Endothelial cell of umbilical vein (primary cell): Measurements from ENCODE around the gene AKAP12. TPM values are rescaled to one million over a fixed set of nuclear protein-coding genes. Genes with fewer than 3 reads are reported as not detected.

Source experiments
- BruUV-seq: library from RNA; stranded (reverse); fragments of 400-500 nt; replicated peaks from 2 replicates; lab custom pipeline; 2021; lab: Mats Ljungman, UMichigan
- CTCF ChIA-PET: fragments of 300-600, 350-600 bp; sonication (Branson Sonifier 250); formaldehyde crosslinking; loops from one replicate; lab custom pipeline; 2021; ENCODE audit warnings: antibody characterized with exemption, inconsistent platforms; lab: Charles Lee
- POLR2A ChIA-PET: fragments of 300-600, 350-600 bp; sonication (Branson Sonifier 250); formaldehyde crosslinking; loops from one replicate; lab custom pipeline; 2021; ENCODE audit warnings: antibody characterized with exemption, inconsistent platforms; lab: Charles Lee
- DNase-seq: peaks from one replicate; pipeline ENCODE4 v3.0.0-alpha.2; 2011; ENCODE audit warnings: low read depth, low spot score
- FAIRE-seq: peaks from 2 replicates; lab custom pipeline; 2011; peaks lifted over from hg19 to GRCh38; lab: Jason Lieb, UNC
- H2AFZ ChIP-seq: 2 replicates; pipeline ENCODE4 v1.6.0; 2012; ENCODE audit warnings: low read depth, low read length, control low read depth, inconsistent platforms
- H3K27ac ChIP-seq: 2 replicates; pipeline ENCODE4 v1.5.1; 2011; ENCODE audit warnings: low read depth, mild to moderate bottlenecking, control low read depth, low read length, moderate library complexity; ENCODE audit not compliant: insufficient read depth
- H3K27me3 ChIP-seq, 2 experiments: 2 replicates each; pipeline versions ENCODE4 v1.6.0 to v1.6.1; 2011; ENCODE audit warnings: low read length in 2 of 2, mixed read lengths in 1 of 2; ENCODE audit not compliant: control insufficient read depth in 2 of 2, insufficient read depth in 2 of 2
- H3K36me3 ChIP-seq, 2 experiments: 2 replicates in 1 of 2; 3 replicates in 1 of 2; pipeline ENCODE4 v1.5.1; 2011; ENCODE audit warnings: low read length in 2 of 2, mild to moderate bottlenecking in 1 of 2, moderate library complexity in 1 of 2; ENCODE audit not compliant: control insufficient read depth in 2 of 2, insufficient read depth in 2 of 2; ENCODE audit errors: extremely low read depth in 1 of 2
- H3K4me1 ChIP-seq: 3 replicates; pipeline ENCODE4 v1.5.1; 2011; ENCODE audit warnings: mild to moderate bottlenecking, low read length; ENCODE audit not compliant: control insufficient read depth, insufficient read depth; ENCODE audit errors: extremely low read depth
- H3K4me2 ChIP-seq: 2 replicates; pipeline ENCODE4 v1.6.1; 2011; ENCODE audit warnings: low read length, control low read depth, mixed read lengths; ENCODE audit not compliant: insufficient read depth
- H3K4me3 ChIP-seq, 3 experiments: fragments of 200-600 bp in 1 of 3; sonication (generic), shearing (Covaris generic) in 1 of 3; replicated peaks in 1 of 3; 2 replicates each; pipeline ENCODE4 v1.5.1; 2011 to 2016; ENCODE audit warnings: control low read depth in 3 of 3, low read length in 3 of 3, mild to moderate bottlenecking in 2 of 3, inconsistent platforms in 1 of 3, low read depth in 1 of 3, moderate library complexity in 1 of 3; ENCODE audit not compliant: insufficient read depth in 1 of 3
- H3K79me2 ChIP-seq: 2 replicates; pipeline ENCODE4 v1.6.0; 2012; ENCODE audit warnings: low read length, inconsistent platforms; ENCODE audit not compliant: control insufficient read depth, insufficient read depth
- H3K9ac ChIP-seq: replicated peaks from 2 replicates; pipeline ENCODE3; 2011; ENCODE audit warnings: low read length, control low read depth; ENCODE audit not compliant: insufficient read depth; ENCODE audit errors: extremely low read depth
- H3K9me1 ChIP-seq: replicated peaks from 3 replicates; pipeline ENCODE4 v1.6.0; 2011; ENCODE audit warnings: mild to moderate bottlenecking, low read length; ENCODE audit not compliant: control insufficient read depth, insufficient read depth; ENCODE audit errors: extremely low read depth
- H3K9me3 ChIP-seq: replicated peaks from 2 replicates; pipeline ENCODE4 v1.5.1; 2012; ENCODE audit warnings: low read length, inconsistent platforms; ENCODE audit not compliant: control insufficient read depth, insufficient read depth
- H4K20me1 ChIP-seq: replicated peaks from 2 replicates; pipeline ENCODE3; 2011; ENCODE audit warnings: mild to moderate bottlenecking, low read length; ENCODE audit not compliant: control insufficient read depth, insufficient read depth; ENCODE audit errors: extremely low read depth
- EZH2 ChIP-seq: IDR thresholded peaks from 2 replicates; pipeline ENCODE4 v1.6.1; 2012; ENCODE audit warnings: borderline replicate concordance, low read depth, mild to moderate bottlenecking, moderate library complexity, low read length, inconsistent platforms; ENCODE audit not compliant: severe bottlenecking
- FOS ChIP-seq: IDR thresholded peaks from 2 replicates; pipeline ENCODE4 v1.6.1; 2011; ENCODE audit warnings: mild to moderate bottlenecking, low read length, moderate library complexity, borderline replicate concordance; ENCODE audit not compliant: insufficient read depth
- GATA2 ChIP-seq: IDR thresholded peaks from 2 replicates; pipeline ENCODE4 v1.7.0; 2011; ENCODE audit warnings: low read depth, mild to moderate bottlenecking, moderate library complexity, mixed read lengths, low read length; ENCODE audit not compliant: insufficient read length, insufficient read depth
- JUN ChIP-seq: IDR thresholded peaks from 2 replicates; pipeline ENCODE4 v1.6.1; 2011; ENCODE audit warnings: borderline replicate concordance, low read depth; ENCODE audit not compliant: insufficient read length, insufficient read depth
- MAX ChIP-seq: IDR thresholded peaks from 2 replicates; pipeline ENCODE4 v1.6.1; 2011; ENCODE audit not compliant: insufficient read depth, insufficient read length
- MYC ChIP-seq: IDR thresholded peaks from one replicate; pipeline ENCODE4 v1.6.1; 2011; ENCODE audit warnings: mild to moderate bottlenecking, low read depth, low read length
- POLR2A ChIP-seq: IDR thresholded peaks from 2 replicates; pipeline ENCODE4 v1.6.1; 2012; ENCODE audit warnings: low read depth, mild to moderate bottlenecking, control low read depth, low read length
- POLR2AphosphoS5 ChIP-seq: IDR thresholded peaks from 2 replicates; pipeline ENCODE4 v1.6.1; 2012; ENCODE audit warnings: low read depth, mild to moderate bottlenecking, control low read depth, low read length, moderate library complexity; ENCODE audit not compliant: insufficient read depth
- dilution Hi-C: fragments of 300-500 bp; cut with MboI; formaldehyde crosslinking; loops from one replicate; pipeline ENCODE4 v1.15.0; 2019; ENCODE audit warnings: low sequenced_read_pairs; ENCODE audit not compliant: extremely low pct_ligation_motif_present
- intact Hi-C: fragments of 100-400 bp; cut with micrococcal nuclease; formaldehyde crosslinking; loops from one replicate; pipeline ENCODE4 v1.10.0; 2022
- polyA plus RNA-seq, 4 experiments: library from polyadenylated mRNA; depleted of rRNA in 3 of 4; stranded (reverse) in 3 of 4; unstranded in 1 of 4; fragments of >200 nt; gene quantifications; 2 replicates each; pipeline versions ENCODE4 v1.2.1 to v1.2.3, GENCODE V29; 2011 to 2012; ENCODE audit warnings: missing spikeins in 1 of 4
- total RNA-seq: library from RNA; stranded (reverse); gene quantifications from 2 replicates; pipeline ENCODE4 v1.2.3, GENCODE V29; 2021
- TF ChIP-seq, protein P1 (sequence below), 2 donors: IDR thresholded peaks; 1 replicate in 1 of 2; 2 replicates in 1 of 2; pipeline ENCODE4 v1.5.1; 2011; ENCODE audit warnings: low read length in 2 of 2, mild to moderate bottlenecking in 2 of 2, moderate library complexity in 2 of 2, control low read depth in 1 of 2, inconsistent platforms in 1 of 2, low read depth in 1 of 2; ENCODE audit not compliant: insufficient read depth in 1 of 2; ENCODE audit errors: extremely low read depth in 1 of 2

Gene AKAP12
- total and polyA plus RNA-seq, 2 donors (not counting 3 experiments of a cell fraction or from before 2014, with no cell fraction given): 46.9 to 340 TPM

GRCh38 chr6:151317995-151318365 lies 78.2 kb downstream of the AKAP12 start:
- Histone ChIP-seq H3K27ac (no peak overlapping the region), H3K9me3 (no peaks in the 10 kb centered on the region), H3K79me2 (peaks cover 20% of the 10 kb centered on the region), H4K20me1 (no peaks in the 10 kb centered on the region), H3K9ac (no peak overlapping the region), H3K4me1 (no peaks in the 10 kb centered on the region), H3K4me2 (no peak overlapping the region), H2AFZ (no peak overlapping the region), H3K36me3 (peaks cover 0 to 2% of the 10 kb centered on the region in 2 experiments), H3K9me1 (no peaks in the 10 kb centered on the region), H3K27me3 (no peaks in the 10 kb centered on the region), H3K4me3 (no peak overlapping the region)
- ChIA-PET CTCF (interaction anchor here (0.7 to 3.5 kb wide), 5 partner anchors 17 to 426 kb away, joined by 3 to 13 read pairs (median 7); no protein-coding TSS in a partner anchor), POLR2A (no interaction called here)
- no peak for DNase-seq
- no peak for TF ChIP-seq POLR2A
- TF ChIP-seq FOS: no peak
- no peak for TF ChIP-seq EZH2
- TF ChIP-seq JUN: no peak
- TF ChIP-seq MAX: no peak
- TF ChIP-seq, protein P1, sequence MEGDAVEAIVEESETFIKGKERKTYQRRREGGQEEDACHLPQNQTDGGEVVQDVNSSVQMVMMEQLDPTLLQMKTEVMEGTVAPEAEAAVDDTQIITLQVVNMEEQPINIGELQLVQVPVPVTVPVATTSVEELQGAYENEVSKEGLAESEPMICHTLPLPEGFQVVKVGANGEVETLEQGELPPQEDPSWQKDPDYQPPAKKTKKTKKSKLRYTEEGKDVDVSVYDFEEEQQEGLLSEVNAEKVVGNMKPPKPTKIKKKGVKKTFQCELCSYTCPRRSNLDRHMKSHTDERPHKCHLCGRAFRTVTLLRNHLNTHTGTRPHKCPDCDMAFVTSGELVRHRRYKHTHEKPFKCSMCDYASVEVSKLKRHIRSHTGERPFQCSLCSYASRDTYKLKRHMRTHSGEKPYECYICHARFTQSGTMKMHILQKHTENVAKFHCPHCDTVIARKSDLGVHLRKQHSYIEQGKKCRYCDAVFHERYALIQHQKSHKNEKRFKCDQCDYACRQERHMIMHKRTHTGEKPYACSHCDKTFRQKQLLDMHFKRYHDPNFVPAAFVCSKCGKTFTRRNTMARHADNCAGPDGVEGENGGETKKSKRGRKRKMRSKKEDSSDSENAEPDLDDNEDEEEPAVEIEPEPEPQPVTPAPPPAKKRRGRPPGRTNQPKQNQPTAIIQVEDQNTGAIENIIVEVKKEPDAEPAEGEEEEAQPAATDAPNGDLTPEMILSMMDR (IDR thresholded peaks at IDR 0.05; ENCODE audit: extremely low read depth in 1 of 2, insufficient read depth in 1 of 2, low read depth in 1 of 2, low read length in 2 of 2): no peak
- TF ChIP-seq GATA2: no peak
- no peak for TF ChIP-seq MYC
- TF ChIP-seq POLR2AphosphoS5: no peak
- dilution Hi-C loops (no loop called here), intact Hi-C loops (no loop called here)
- BruUV-seq: no TSS peak
- no peak for FAIRE-seq
